ENCODE measurements around the gene IL6R. TPM values are rescaled to one million over a fixed set of nuclear protein-coding genes. Genes with fewer than 3 reads are reported as not detected.

IL6R gene
- total RNA-seq, 2 donors from 2014 or later: 38.2 to 41.2 TPM

DNA sequence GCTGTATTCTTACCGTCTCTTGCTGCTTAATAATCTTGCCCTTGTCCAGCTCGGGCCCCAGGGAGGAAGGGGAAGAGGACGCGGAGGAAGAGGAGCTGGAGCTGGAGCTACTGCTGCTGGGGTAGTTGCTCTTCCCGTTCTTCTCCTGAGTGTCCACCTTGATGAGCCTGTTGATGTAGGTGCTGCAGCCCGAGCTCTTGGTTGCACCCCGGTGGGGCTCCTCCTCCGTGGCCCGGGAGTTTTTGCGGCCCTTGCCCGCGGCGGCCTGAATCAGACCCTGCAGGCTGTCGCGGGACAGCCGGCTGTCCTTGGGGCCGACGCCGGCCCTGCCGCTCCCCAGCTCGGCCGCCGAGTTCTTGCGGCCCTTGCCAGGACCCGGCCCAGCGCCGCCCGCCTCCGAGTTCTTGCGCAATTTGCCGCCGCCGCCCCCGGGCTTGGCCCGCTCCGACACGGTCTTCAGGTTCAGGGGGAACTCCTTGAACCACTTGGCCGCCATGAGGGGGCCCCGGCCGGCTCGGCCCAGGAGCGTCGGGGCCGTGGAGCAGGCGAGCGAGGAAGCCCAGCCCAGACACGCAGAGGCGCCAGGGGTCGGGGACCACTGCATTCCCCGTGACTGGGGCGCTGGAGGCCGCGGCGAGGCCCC lies 96.4 kb downstream of the IL6R start:
- Mint-ChIP-seq H3K27me3 (peaks cover 34% of the 10 kb centered on the region), H3K36me3 (ENCODE audit: low read depth) (no peaks in the 10 kb centered on the region), H3K4me3 (no peak overlapping the region), H3K9me3 (no peaks in the 10 kb centered on the region), H3K27ac (peak overlapping the region; percentile 1), H3K4me1 (peaks cover 15% of the 10 kb centered on the region)
- ATAC-seq (replicated peaks): no peak

DNA sequence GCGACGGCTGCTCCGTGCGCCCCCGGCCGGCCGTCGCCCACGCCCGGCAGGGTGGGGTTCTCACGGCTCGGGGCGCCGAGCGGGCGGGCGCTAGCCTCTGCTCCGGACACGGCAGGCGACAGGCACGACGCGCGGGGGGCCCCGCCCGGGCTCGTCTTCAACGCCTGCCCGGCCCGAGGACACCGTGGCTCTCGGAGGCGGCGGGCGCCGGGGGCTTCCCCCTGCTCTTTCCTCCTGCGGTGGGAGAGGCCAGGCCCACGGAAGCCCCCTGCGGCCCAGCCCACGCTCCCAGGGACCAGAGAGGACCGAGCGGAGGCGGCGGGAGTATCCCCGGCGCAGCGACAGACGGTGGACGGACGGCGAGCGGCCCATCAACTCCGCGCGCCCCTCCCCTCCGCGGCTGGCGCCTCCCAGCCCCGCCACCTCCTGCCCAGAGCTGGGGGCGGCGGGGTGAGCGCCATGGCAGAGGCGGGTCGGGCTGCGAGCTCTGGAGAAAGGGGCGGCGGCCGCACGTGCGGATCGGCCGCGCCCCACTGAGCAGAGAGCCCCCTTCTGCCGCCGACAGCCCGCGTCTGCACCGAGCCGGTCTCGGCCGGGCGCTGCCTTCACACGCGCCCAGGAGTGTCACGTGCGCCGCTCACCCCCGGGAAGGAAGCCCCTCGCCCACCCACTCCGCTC lies 97.1 kb downstream of the IL6R start, which contains the start of the genes SHE and TDRD10:
TSS of gene SHE (minus strand) at position 347 of the 678 bp plus-strand sequence. CDS start 386 bp downstream, outside the sequence.
TSS of gene TDRD10 (plus strand) at position 154 of the 678 bp plus-strand sequence. CDS start 4,685 bp downstream, outside the sequence.
- Mint-ChIP-seq H3K4me3 (no peak within 1 kb of the TSS), H3K27ac (peak within 1 kb of the TSS; percentile 1), H3K4me1 (peaks cover 10% of the 10 kb centered on the region), H3K36me3 (ENCODE audit: low read depth) (no peaks in the 10 kb centered on the region), H3K9me3 (no peaks in the 10 kb centered on the region), H3K27me3 (peaks cover 34% of the 10 kb centered on the region)
- ATAC-seq (replicated peaks): no peak

DNA sequence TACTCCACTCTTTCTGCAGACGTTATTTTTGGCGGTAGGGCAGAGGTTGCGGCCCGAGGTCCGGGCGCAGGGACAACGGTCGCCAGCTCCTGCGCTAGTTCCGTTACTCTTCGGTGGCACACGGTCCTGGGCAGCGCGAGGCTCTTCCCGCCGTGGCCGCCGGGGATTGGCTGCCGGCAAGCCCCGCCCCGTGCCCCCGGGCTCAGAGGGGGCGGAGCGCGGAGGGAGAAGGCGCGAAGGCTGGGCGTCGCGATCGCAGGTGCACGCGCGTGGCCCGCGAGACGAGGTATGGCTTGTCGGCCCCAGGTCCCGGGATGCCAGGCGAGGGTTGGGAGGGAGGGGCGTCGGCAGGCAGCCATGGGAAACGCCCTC lies 97.6 kb downstream of the IL6R start:
- Mint-ChIP-seq H3K36me3 (ENCODE audit: low read depth) (no peaks in the 10 kb centered on the region), H3K4me1 (peaks cover 8% of the 10 kb centered on the region), H3K9me3 (no peaks in the 10 kb centered on the region), H3K27me3 (peaks cover 38% of the 10 kb centered on the region), H3K27ac (no peak overlapping the region), H3K4me3 (no peak overlapping the region)
- ATAC-seq (replicated peaks): no peak

DNA sequence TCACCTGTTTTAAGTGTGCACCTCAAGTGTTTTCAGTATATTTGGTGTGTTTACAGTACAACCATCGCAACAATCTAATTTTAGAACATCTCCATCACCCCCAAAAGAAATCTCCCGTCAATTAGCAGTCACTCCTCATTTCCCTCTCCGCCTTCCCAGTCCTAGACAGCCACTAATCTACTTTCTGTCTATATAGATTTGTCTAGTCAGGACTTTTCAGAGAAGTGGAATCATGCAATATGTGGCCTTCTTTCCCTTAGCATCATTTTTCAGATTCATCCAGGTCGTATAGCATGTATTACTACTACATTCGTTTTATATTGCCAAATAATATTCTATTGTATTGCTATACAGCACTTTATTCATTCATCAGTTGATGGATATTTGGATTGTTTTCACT lies 98.8 kb downstream of the IL6R start:
- H3K27ac Mint-ChIP-seq: no peak overlapping the region

DNA sequence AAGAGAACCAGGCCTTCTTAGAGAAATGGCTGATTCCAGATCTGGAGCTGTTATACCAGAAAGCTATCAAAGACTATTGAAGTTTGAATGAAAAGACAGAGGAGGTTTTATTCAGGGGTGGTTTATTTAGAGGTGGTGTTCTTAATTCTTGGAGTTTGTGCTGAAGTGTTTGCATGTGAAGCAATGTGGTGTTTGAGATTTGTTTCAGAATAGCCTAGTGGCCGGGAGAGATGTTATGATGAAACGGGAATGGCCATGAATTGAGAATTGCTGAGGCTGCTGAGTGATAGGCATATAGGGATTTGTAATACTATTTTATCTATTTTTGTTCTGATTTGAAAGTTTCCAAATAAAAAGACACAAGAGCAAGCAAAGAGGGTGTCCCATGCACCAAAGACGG lies 107.6 kb downstream of the IL6R start:
- H3K27ac Mint-ChIP-seq: no peak overlapping the region
- H3K27me3 Mint-ChIP-seq: peaks cover 28% of the 10 kb centered on the region
- no peaks in the 10 kb centered on the region for H3K9me3 Mint-ChIP-seq
- H3K4me1 Mint-ChIP-seq: no peaks in the 10 kb centered on the region
- no peaks in the 10 kb centered on the region for H3K36me3 Mint-ChIP-seq (ENCODE audit: low read depth)
- no peak overlapping the region for H3K4me3 Mint-ChIP-seq
- ATAC-seq (replicated peaks): no peak

More for the DNA sequence above, 98.8 kb downstream of the IL6R start:
- ATAC-seq (replicated peaks): no peak
- Mint-ChIP-seq H3K27me3 (peaks cover 41% of the 10 kb centered on the region), H3K4me1 (peaks cover 8% of the 10 kb centered on the region), H3K4me3 (no peak overlapping the region), H3K36me3 (ENCODE audit: low read depth) (no peaks in the 10 kb centered on the region), H3K9me3 (no peaks in the 10 kb centered on the region)

DNA sequence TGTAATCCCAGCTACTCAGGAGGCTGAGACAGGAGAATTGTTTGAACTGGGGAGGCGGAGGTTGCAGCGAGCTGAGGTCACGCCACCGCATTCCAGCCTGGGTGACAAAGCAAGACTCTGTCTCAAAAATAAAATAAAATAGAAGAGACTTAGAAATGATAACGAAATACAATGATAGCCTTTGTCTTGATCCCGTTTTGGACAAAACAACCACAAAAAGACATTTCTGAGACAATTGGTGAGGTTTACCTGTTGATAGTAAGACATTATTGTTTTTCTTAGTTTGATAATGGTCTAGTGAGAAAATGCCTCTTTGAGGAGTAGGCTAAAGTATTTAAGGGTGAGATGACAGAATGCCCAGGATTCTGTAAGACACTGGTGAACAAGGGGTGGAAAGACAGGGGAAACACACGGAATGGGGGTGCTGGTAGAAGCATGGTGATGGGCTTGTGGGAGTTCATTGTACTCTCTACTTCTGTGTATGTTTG lies 109.0 kb downstream of the IL6R start:
- Mint-ChIP-seq H3K27me3 (peaks cover 25% of the 10 kb centered on the region), H3K4me3 (no peak overlapping the region), H3K9me3 (no peaks in the 10 kb centered on the region), H3K27ac (no peak overlapping the region), H3K36me3 (ENCODE audit: low read depth) (no peaks in the 10 kb centered on the region), H3K4me1 (no peaks in the 10 kb centered on the region)
- no peak for ATAC-seq (replicated peaks)

DNA sequence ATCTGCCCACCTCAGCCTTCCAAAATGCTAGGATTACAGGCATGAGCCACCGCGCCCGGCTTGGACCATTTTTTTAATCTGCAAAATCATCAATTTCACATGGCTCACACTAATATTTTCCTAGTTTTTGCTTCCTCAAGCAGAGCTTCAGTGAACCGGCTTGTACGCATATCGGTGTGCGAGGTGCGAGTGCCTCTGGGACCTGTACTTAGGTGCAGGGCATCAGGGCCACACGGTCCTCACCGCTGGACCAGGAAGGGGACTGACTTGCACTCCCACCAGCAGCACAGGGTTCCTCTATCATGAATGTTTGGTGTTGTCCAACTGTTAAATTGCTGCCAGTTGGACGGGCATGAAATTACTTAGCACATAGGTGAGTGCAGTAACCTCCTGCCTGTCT lies 112.5 kb downstream of the IL6R start:
- ATAC-seq (replicated peaks): no peak
- H3K4me3 Mint-ChIP-seq: no peak overlapping the region
- H3K4me1 Mint-ChIP-seq: no peaks in the 10 kb centered on the region
- peaks cover 21% of the 10 kb centered on the region for H3K27me3 Mint-ChIP-seq
- no peaks in the 10 kb centered on the region for H3K9me3 Mint-ChIP-seq
- H3K27ac Mint-ChIP-seq: no peak overlapping the region
- H3K36me3 Mint-ChIP-seq (ENCODE audit: low read depth): no peaks in the 10 kb centered on the region

Other genes starting within 250 kb of the IL6R start
- 100 to 1,000 TPM; 370 to 607 TPM for gene TPM3, start 213.2 kb upstream of the IL6R start, total RNA-seq
- gene CFAP141, start 199.0 kb upstream of the IL6R start, total RNA-seq: not detected
- gene UBAP2L, start 184.4 kb upstream of the IL6R start, total RNA-seq: 100 to 1,000 TPM; 237 to 249 TPM
- gene HAX1, start 132.7 kb upstream of the IL6R start, total RNA-seq: 100 to 1,000 TPM; 127 to 132 TPM
- gene AQP10, start 84.2 kb upstream of the IL6R start, total RNA-seq: not detected
- gene ATP8B2, start 79.8 kb upstream of the IL6R start, total RNA-seq: 10 to 100 TPM; 64.3 to 69.0 TPM
- not detected for gene TDRD10, start 96.9 kb downstream of the IL6R start, total RNA-seq
- gene SHE, start 97.1 kb downstream of the IL6R start, total RNA-seq: under 1 TPM in 1 of 2 donors, not detected in 1; 0.03 TPM
- gene UBE2Q1, start 153.3 kb downstream of the IL6R start, total RNA-seq: 100 to 1,000 TPM in 1 of 2 donors, 10 to 100 TPM in 1; 91.6 to 118 TPM
- under 1 TPM in 1 of 2 donors, not detected in 1; 0.05 TPM for gene CHRNB2, start 162.4 kb downstream of the IL6R start, total RNA-seq
- 100 to 1,000 TPM; 185 to 213 TPM for gene ADAR, start 202.8 kb downstream of the IL6R start, total RNA-seq